KMS-11 (cell line): Measurements from ENCODE around the gene SYPL1.

ENCODE experiments used
- H2AFZ ChIP-seq: fragments of 200-600 bp; sonication (generic); 2 replicates; pipeline ENCODE4 v1.6.1; 2016; ENCODE audit warnings: antibody characterized with exemption, mixed run types, low read depth
- H3K27ac ChIP-seq: fragments of 200-600 bp; sonication (generic); 2 replicates; pipeline ENCODE4 v1.6.1; 2016; ENCODE audit warnings: mild to moderate bottlenecking, mixed run types
- H3K27me3 ChIP-seq: fragments of 200-600 bp; sonication (generic); 2 replicates; pipeline ENCODE4 v1.6.1; 2017; ENCODE audit warnings: mild to moderate bottlenecking, low read depth, mixed run types, moderate library complexity; ENCODE audit not compliant: insufficient read depth
- H3K36me3 ChIP-seq: fragments of 200-600 bp; sonication (generic); 2 replicates; pipeline ENCODE4 v1.6.1; 2017; ENCODE audit warnings: mild to moderate bottlenecking, mixed run types; ENCODE audit not compliant: insufficient read depth
- H3K4me1 ChIP-seq: fragments of 200-600 bp; sonication (generic); 2 replicates; pipeline ENCODE4 v1.6.1; 2016; ENCODE audit warnings: mild to moderate bottlenecking, low read depth, mixed run types; ENCODE audit not compliant: poor library complexity, severe bottlenecking
- H3K4me2 ChIP-seq: fragments of 200-600 bp; sonication (generic); 2 replicates; pipeline ENCODE4 v1.7.0; 2016; ENCODE audit warnings: mild to moderate bottlenecking, mixed run types
- H3K4me3 ChIP-seq: fragments of 200-600 bp; sonication (generic); IDR thresholded peaks from 2 replicates; pipeline ENCODE4 v1.6.1; 2017; ENCODE audit warnings: low read depth, low read length, mixed read lengths; ENCODE audit not compliant: insufficient read depth
- H3K79me2 ChIP-seq: fragments of 200-600 bp; sonication (generic); 2 replicates; pipeline ENCODE4 v1.6.1; 2016; ENCODE audit warnings: low read depth, mixed run types; ENCODE audit not compliant: insufficient read depth
- H3K9ac ChIP-seq: fragments of 200-600 bp; sonication (generic); 2 replicates; pipeline ENCODE4 v1.6.1; 2016; ENCODE audit warnings: mild to moderate bottlenecking, mixed run types
- H4K20me1 ChIP-seq: fragments of 200-600 bp; sonication (generic); 2 replicates; pipeline ENCODE4 v1.6.1; 2016; ENCODE audit warnings: mild to moderate bottlenecking, mixed run types; ENCODE audit not compliant: insufficient read depth
- TF ChIP-seq, protein P1 (sequence below): fragments of 200-600 bp; sonication (generic); conservative IDR thresholded peaks from 2 replicates; pipeline ENCODE4 v1.6.1; 2017; ENCODE audit warnings: low read depth, mild to moderate bottlenecking, antibody characterized with exemption, low read length, moderate library complexity, mixed read lengths

The SYPL1 gene

DNA sequence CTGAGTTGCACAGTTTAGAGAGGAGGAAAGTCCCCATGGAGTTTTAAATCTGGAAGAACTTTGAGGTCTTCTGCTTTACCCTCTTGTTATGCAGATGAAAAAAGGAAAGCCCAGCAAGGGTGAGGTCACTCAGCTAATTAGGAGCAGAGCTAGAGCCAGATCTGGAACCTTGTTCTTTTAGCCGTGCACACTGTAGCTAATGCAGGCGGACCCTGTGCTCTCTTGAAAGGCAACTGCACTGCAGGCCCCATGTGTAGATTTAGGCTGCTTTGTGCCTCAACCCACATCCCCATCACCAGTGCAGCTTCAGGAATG is 63.4 kb downstream of the SYPL1 start:
- H3K4me1 ChIP-seq, result no peaks in the 10 kb centered on the region
- H3K27me3 ChIP-seq, result no peaks in the 10 kb centered on the region
- no peaks in the 10 kb centered on the region for H4K20me1 ChIP-seq
- no peak overlapping the region for H2AFZ ChIP-seq
- H3K36me3 ChIP-seq, result no peaks in the 10 kb centered on the region
- H3K9ac ChIP-seq, result no peak overlapping the region
- TF ChIP-seq, protein P1, sequence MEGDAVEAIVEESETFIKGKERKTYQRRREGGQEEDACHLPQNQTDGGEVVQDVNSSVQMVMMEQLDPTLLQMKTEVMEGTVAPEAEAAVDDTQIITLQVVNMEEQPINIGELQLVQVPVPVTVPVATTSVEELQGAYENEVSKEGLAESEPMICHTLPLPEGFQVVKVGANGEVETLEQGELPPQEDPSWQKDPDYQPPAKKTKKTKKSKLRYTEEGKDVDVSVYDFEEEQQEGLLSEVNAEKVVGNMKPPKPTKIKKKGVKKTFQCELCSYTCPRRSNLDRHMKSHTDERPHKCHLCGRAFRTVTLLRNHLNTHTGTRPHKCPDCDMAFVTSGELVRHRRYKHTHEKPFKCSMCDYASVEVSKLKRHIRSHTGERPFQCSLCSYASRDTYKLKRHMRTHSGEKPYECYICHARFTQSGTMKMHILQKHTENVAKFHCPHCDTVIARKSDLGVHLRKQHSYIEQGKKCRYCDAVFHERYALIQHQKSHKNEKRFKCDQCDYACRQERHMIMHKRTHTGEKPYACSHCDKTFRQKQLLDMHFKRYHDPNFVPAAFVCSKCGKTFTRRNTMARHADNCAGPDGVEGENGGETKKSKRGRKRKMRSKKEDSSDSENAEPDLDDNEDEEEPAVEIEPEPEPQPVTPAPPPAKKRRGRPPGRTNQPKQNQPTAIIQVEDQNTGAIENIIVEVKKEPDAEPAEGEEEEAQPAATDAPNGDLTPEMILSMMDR, result no peak
- H3K4me3 ChIP-seq, result no peak overlapping the region
- no peaks in the 10 kb centered on the region for H3K79me2 ChIP-seq
- no peak overlapping the region for H3K27ac ChIP-seq
- no peak overlapping the region for H3K4me2 ChIP-seq

DNA sequence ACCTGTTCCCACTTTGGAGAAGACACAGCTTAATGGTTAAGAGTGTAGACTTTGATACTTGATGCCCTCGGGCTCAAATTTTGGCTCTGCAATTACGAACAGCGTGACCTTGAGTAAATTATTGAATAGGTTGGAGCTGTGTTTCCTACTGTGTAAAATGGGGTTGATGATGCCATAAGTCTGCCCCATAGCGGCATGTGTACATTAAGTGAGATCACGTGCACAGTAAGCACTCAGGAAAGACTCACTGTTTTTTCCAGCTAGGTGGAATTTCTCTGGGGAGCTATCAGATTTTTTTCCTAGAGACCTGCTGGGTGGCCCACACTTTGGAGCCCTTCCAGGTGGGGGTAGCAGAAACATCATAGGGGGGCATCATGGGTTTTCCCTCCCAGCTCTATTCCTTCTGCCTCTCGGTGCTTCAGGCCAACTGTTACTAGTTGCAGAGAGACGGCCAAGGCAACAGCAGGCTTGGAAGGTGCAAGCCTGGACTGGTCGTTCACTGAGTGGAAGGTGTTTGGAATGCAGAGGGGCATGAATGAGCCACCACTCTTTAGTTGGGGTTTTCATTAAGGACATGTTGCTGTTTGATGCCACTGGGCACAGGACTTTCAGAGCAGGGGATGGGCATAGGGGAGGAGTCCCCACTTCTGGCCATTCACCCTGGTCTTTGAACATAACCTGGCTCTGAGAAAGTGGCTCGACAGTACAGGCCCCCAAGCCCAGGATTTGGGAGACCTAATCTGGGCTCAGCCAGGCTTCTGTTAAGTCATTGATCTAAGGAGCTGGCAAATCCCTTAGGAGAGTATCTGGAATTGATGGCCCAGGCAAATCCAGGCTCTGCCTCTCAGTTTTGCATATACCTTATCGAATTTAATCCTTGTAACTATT is 64.0 kb downstream of the SYPL1 start:
- no peak overlapping the region for H3K9ac ChIP-seq
- H4K20me1 ChIP-seq, result no peaks in the 10 kb centered on the region
- no peaks in the 10 kb centered on the region for H3K36me3 ChIP-seq
- no peak overlapping the region for H3K27ac ChIP-seq
- no peaks in the 10 kb centered on the region for H3K4me1 ChIP-seq
- no peak overlapping the region for H3K4me2 ChIP-seq
- H3K27me3 ChIP-seq, result no peaks in the 10 kb centered on the region
- H3K79me2 ChIP-seq, result no peaks in the 10 kb centered on the region
- no peak overlapping the region for H2AFZ ChIP-seq
- H3K4me3 ChIP-seq, result no peak overlapping the region
- TF ChIP-seq, protein P1, result no peak

DNA sequence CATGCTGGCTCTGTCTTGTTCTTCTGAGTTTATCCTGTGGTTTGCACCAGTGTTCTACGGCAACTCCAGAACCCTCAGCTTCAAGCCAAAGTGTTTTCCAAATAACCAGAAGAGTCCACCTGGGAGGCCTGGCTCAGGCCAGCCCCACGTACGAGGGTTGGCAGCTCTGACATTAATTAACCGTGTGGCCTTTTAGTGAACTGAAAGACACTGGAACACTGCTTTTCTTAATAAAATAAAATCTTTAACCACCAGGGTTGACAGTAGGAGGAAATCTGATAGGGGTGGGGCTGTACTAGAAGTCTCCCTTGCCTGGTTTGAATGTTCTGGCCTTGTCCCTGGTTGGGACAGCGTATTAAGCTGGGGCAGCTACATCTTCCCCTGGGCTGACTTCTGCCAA is 64.9 kb downstream of the SYPL1 start:
- Histone ChIP-seq H3K9ac (no peak overlapping the region), H4K20me1 (no peaks in the 10 kb centered on the region), H3K4me3 (no peak overlapping the region), H2AFZ (no peak overlapping the region), H3K36me3 (no peaks in the 10 kb centered on the region), H3K4me2 (no peak overlapping the region), H3K4me1 (peaks cover 5% of the 10 kb centered on the region), H3K79me2 (no peaks in the 10 kb centered on the region), H3K27me3 (no peaks in the 10 kb centered on the region), H3K27ac (no peak overlapping the region)
- TF ChIP-seq, protein P1, result no peak

DNA sequence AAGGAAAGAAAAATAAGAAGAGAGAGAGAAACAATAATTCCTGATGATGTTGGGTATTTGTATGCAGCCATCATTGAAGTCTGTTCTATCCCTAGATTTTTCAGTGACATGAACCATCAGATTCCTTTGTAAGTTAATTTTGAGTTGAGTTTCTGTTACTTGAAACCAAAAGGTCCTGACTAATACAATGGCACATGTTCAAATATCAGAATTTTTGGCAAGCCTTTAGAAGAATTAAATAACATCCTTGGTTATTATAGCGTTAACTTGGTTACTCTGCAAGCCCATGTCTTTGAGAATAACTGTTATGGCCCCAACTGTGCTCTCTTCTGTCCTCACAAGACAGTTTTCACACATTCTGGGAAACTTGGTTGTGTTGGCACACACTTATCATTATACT is 66.5 kb downstream of the SYPL1 start:
- no peak overlapping the region for H2AFZ ChIP-seq
- no peak overlapping the region for H3K9ac ChIP-seq
- H3K4me2 ChIP-seq, result no peak overlapping the region
- TF ChIP-seq, protein P1, result no peak
- no peaks in the 10 kb centered on the region for H3K27me3 ChIP-seq
- no peaks in the 10 kb centered on the region for H4K20me1 ChIP-seq
- no peak overlapping the region for H3K4me3 ChIP-seq
- no peak overlapping the region for H3K27ac ChIP-seq
- no peaks in the 10 kb centered on the region for H3K36me3 ChIP-seq
- H3K79me2 ChIP-seq, result no peaks in the 10 kb centered on the region
- peaks cover 7% of the 10 kb centered on the region for H3K4me1 ChIP-seq
